IMR-90 (cell line): Measurements from ENCODE around the gene ZNF407. TPM values are rescaled to one million over a fixed set of nuclear protein-coding genes. Genes with fewer than 3 reads are reported as not detected.

Experiments
- ATAC-seq: fragments of 200-7000 bp; cut with Tn5 transposase; 2 replicates; pipeline ENCODE4 v1.9.1; 2020; ENCODE audit warnings: low read depth, mild to moderate bottlenecking, moderate library complexity
- BruUV-seq: library from RNA; stranded (reverse); fragments of 400-500 nt; replicated peaks from 2 replicates; lab custom pipeline; 2021; lab: Mats Ljungman, UMichigan
- CTCF ChIA-PET: fragments of 300-600 bp; formaldehyde crosslinking; extraction: SDS; loops from one replicate; lab custom pipeline; 2021; ENCODE audit warnings: antibody characterized with exemption; lab: Yijun Ruan, JAX
- POLR2A ChIA-PET: fragments of 300-600 bp; sonication (Branson Sonifier 250); formaldehyde crosslinking; loops from one replicate; lab custom pipeline; 2022; ENCODE audit warnings: antibody characterized with exemption; ENCODE audit not compliant: unreplicated experiment; lab: Charles Lee
- DNase-seq: peaks from one replicate; pipeline ENCODE4 v3.0.0; 2013
- H2AFZ ChIP-seq: replicated peaks from 2 replicates; pipeline ENCODE3; 2013; ENCODE audit warnings: low read length, mild to moderate bottlenecking; ENCODE audit not compliant: poor library complexity
- H2AK5ac ChIP-seq: 2 replicates; pipeline ENCODE4 v1.6.1; 2013; ENCODE audit warnings: low read depth, low read length, inconsistent platforms
- H2AK9ac ChIP-seq: replicated peaks from 2 replicates; pipeline ENCODE3; 2013; ENCODE audit warnings: mild to moderate bottlenecking, low read depth, low read length, moderate library complexity; ENCODE audit not compliant: poor library complexity
- H2BK120ac ChIP-seq: 2 replicates; pipeline ENCODE4 v1.6.1; 2013; ENCODE audit warnings: low read depth, low read length, inconsistent platforms
- H2BK15ac ChIP-seq: 3 replicates; pipeline ENCODE4 v1.6.1; 2013; ENCODE audit warnings: low read depth, low read length, inconsistent platforms
- H2BK20ac ChIP-seq: 2 replicates; pipeline ENCODE4 v1.6.1; 2013; ENCODE audit warnings: low read depth, mild to moderate bottlenecking, inconsistent platforms, low read length, moderate library complexity
- H2BK5ac ChIP-seq: 2 replicates; pipeline ENCODE4 v1.6.1; 2013; ENCODE audit warnings: mild to moderate bottlenecking, low read depth, low read length, inconsistent platforms; ENCODE audit not compliant: poor library complexity, severe bottlenecking
- H3K14ac ChIP-seq: replicated peaks from 2 replicates; pipeline ENCODE4 v1.6.1; 2013; ENCODE audit warnings: low read depth, low read length, inconsistent platforms
- H3K18ac ChIP-seq: 2 replicates; pipeline ENCODE4 v1.6.1; 2013; ENCODE audit warnings: low read depth, low read length, control low read depth
- H3K23ac ChIP-seq: 2 replicates; pipeline ENCODE4 v1.6.1; 2013; ENCODE audit warnings: low read depth, low read length, inconsistent platforms
- H3K27ac ChIP-seq: 2 replicates; pipeline ENCODE4 v1.5.1; 2013; ENCODE audit warnings: mild to moderate bottlenecking, control low read depth, low read length; ENCODE audit not compliant: insufficient read depth
- H3K27me3 ChIP-seq: 2 replicates; pipeline ENCODE4 v1.6.1; 2013; ENCODE audit warnings: low read length; ENCODE audit not compliant: control insufficient read depth, insufficient read depth
- H3K36me3 ChIP-seq: 2 replicates; pipeline ENCODE4 v1.6.1; 2013; ENCODE audit warnings: low read length, mixed read lengths; ENCODE audit not compliant: control insufficient read depth, insufficient read depth
- H3K4ac ChIP-seq: 2 replicates; pipeline ENCODE4 v1.6.1; 2013; ENCODE audit warnings: low read depth, low read length, inconsistent platforms
- H3K4me1 ChIP-seq: 2 replicates; pipeline ENCODE4 v1.6.1; 2013; ENCODE audit warnings: low read length, mixed read lengths; ENCODE audit not compliant: control insufficient read depth, insufficient read depth
- H3K4me2 ChIP-seq: 2 replicates; pipeline ENCODE4 v1.6.1; 2013; ENCODE audit warnings: low read depth, mild to moderate bottlenecking, control low read depth, low read length, moderate library complexity
- H3K4me3 ChIP-seq: 2 replicates; pipeline ENCODE4 v1.5.1; 2013; ENCODE audit warnings: low read depth, mild to moderate bottlenecking, control low read depth, low read length, moderate library complexity; ENCODE audit not compliant: insufficient read depth
- H3K56ac ChIP-seq: 2 replicates; pipeline ENCODE4 v1.6.1; 2013; ENCODE audit warnings: low read length, inconsistent platforms; ENCODE audit not compliant: insufficient read depth; ENCODE audit errors: extremely low read depth
- H3K79me1 ChIP-seq, 2 experiments: 2 replicates each; pipeline ENCODE4 v1.6.1; 2013; ENCODE audit warnings: low read length in 2 of 2, inconsistent platforms in 1 of 2, low read depth in 1 of 2
- H3K9ac ChIP-seq: 2 replicates; pipeline ENCODE4 v1.6.1; 2013; ENCODE audit warnings: low read depth, low read length, control low read depth
- H3K9me1 ChIP-seq: 2 replicates; pipeline ENCODE4 v1.6.1; 2013; ENCODE audit warnings: low read length, inconsistent platforms; ENCODE audit not compliant: insufficient read depth
- H3K9me3 ChIP-seq: 2 replicates; pipeline ENCODE4 v1.6.1; 2013; ENCODE audit warnings: low read length; ENCODE audit not compliant: control insufficient read depth, insufficient read depth
- H4K20me1 ChIP-seq: 2 replicates; pipeline ENCODE4 v1.6.1; 2013; ENCODE audit warnings: low read length, inconsistent platforms; ENCODE audit not compliant: insufficient read depth
- H4K5ac ChIP-seq: 2 replicates; pipeline ENCODE4 v1.6.1; 2013; ENCODE audit warnings: mild to moderate bottlenecking, low read depth, low read length, control low read depth
- H4K8ac ChIP-seq, 2 experiments: 2 replicates each; pipeline ENCODE4 v1.6.1; 2013; ENCODE audit warnings: low read depth in 2 of 2, low read length in 2 of 2, control low read depth in 1 of 2, inconsistent platforms in 1 of 2
- H4K91ac ChIP-seq: 2 replicates; pipeline ENCODE4 v1.6.1; 2013; ENCODE audit warnings: low read depth, low read length, inconsistent platforms; ENCODE audit not compliant: insufficient read depth
- BHLHE40 ChIP-seq: fragments of 150-350 bp; IDR thresholded peaks from 2 replicates; pipeline ENCODE4 v1.6.1; 2016; ENCODE audit warnings: mild to moderate bottlenecking, low read depth, low read length
- CEBPB ChIP-seq: IDR thresholded peaks from 2 replicates; pipeline ENCODE4 v1.6.1; 2012; ENCODE audit warnings: low read depth, low read length, improper control_type of control experiment
- CHD1 ChIP-seq: IDR thresholded peaks from 2 replicates; pipeline ENCODE4 v1.6.1; 2012; ENCODE audit warnings: low read depth, low read length, improper control_type of control experiment
- FOS ChIP-seq: fragments of 150-350 bp; IDR thresholded peaks from 2 replicates; pipeline ENCODE4 v1.6.1; 2016; ENCODE audit warnings: low read depth, low read length
- MAFK ChIP-seq: IDR thresholded peaks from 2 replicates; pipeline ENCODE4 v1.6.1; 2012; ENCODE audit warnings: low read depth, low read length, improper control_type of control experiment
- MAZ ChIP-seq: IDR thresholded peaks from 2 replicates; pipeline ENCODE4 v1.6.1; 2012; ENCODE audit warnings: low read depth, mild to moderate bottlenecking, low read length, improper control_type of control experiment, moderate library complexity, borderline replicate concordance
- MXI1 ChIP-seq: IDR thresholded peaks from 2 replicates; pipeline ENCODE4 v1.6.1; 2012; ENCODE audit warnings: low read depth, mild to moderate bottlenecking, low read length, moderate library complexity, borderline replicate concordance
- NFE2L2 ChIP-seq: fragments of 150-350 bp; IDR thresholded peaks from 2 replicates; pipeline ENCODE4 v1.6.1; 2016; ENCODE audit warnings: low read depth, mild to moderate bottlenecking, low read length
- POLR2A ChIP-seq: IDR thresholded peaks from 2 replicates; pipeline ENCODE4 v1.6.1; 2012; ENCODE audit warnings: mild to moderate bottlenecking, low read depth, low read length
- RAD21 ChIP-seq: IDR thresholded peaks from 2 replicates; pipeline ENCODE4 v1.6.1; 2012; ENCODE audit warnings: low read length, improper control_type of control experiment
- RCOR1 ChIP-seq: IDR thresholded peaks from 2 replicates; pipeline ENCODE4 v1.6.1; 2012; ENCODE audit warnings: mild to moderate bottlenecking, low read length, improper control_type of control experiment; ENCODE audit not compliant: insufficient replicate concordance
- RFX5 ChIP-seq: IDR thresholded peaks from 2 replicates; pipeline ENCODE4 v1.8.0; 2012; ENCODE audit warnings: low read depth, mild to moderate bottlenecking, low read length, moderate library complexity
- SMC3 ChIP-seq: fragments of 150-350 bp; IDR thresholded peaks from 2 replicates; pipeline ENCODE4 v1.6.1; 2016; ENCODE audit warnings: low read depth, mild to moderate bottlenecking, antibody characterized with exemption, low read length, moderate library complexity
- dilution Hi-C: fragments of 300-500 bp; cut with HindIII; formaldehyde crosslinking; loops from one replicate; pipeline ENCODE4 v1.14.3; 2018; ENCODE audit warnings: low sequenced_read_pairs; ENCODE audit not compliant: unreplicated experiment
- in situ Hi-C: fragments of 300-500 bp; cut with MboI; formaldehyde crosslinking; loops from 3 replicates; pipeline ENCODE4 v1.14.3; 2019; ENCODE audit warnings: low sequenced_read_pairs, inconsistent platforms, mixed read lengths
- intact Hi-C: fragments of 100-400 bp; cut with micrococcal nuclease; formaldehyde crosslinking; loops from 2 replicates; pipeline ENCODE4 v1.10.0; 2022
- polyA plus RNA-seq, 3 experiments: library from polyadenylated mRNA; depleted of rRNA; stranded (reverse); fragments of >200 nt; gene quantifications; 2 replicates each; pipeline ENCODE4 v1.2.3, GENCODE V29; 2012; ENCODE audit warnings: low replicate concordance in 1 of 3
- total RNA-seq: library from RNA; depleted of rRNA; stranded (reverse); fragments of >200 nt; gene quantifications from 2 replicates; pipeline ENCODE4 v1.2.3, GENCODE V29; 2012
- TF ChIP-seq, protein P1 (sequence below): fragments of 150-350 bp; IDR thresholded peaks from 2 replicates; pipeline ENCODE4 v1.6.1; 2016; ENCODE audit warnings: low read depth, mild to moderate bottlenecking, low read length, moderate library complexity, borderline replicate concordance
- TF ChIP-seq, protein P2 (sequence below): conservative IDR thresholded peaks from 2 replicates; pipeline ENCODE4 v1.5.1; 2012; ENCODE audit warnings: mild to moderate bottlenecking, low read depth, low read length, improper control_type of control experiment
- TF ChIP-seq, protein P3 (sequence below): fragments of 150-350 bp; IDR thresholded peaks from 2 replicates; pipeline ENCODE4 v1.6.1; 2017; ENCODE audit warnings: mild to moderate bottlenecking, antibody characterized with exemption, low read length, low read depth

Gene ZNF407
- total and polyA plus RNA-seq, 2 of the 4 experiments (the other 2 are of a cell fraction) = 3.1 to 20.1 TPM

DNA sequence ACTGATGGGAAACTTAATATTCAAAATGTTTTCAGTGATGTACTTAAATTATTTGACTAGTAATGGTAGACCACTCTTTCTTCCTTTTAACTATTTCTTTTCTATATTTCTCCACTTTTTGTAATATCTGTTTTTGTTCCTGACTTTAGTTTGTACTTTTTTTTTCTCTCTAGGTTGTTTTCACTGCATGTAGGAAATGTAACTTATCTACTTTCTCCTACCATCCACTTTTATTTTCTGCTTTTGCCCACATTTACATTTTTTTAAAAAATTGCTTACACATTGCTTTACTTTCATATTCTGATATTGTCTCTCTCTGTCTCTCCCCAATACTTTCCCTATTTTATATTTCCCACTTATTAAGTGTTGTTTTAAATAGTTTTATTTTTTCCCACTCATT, 47.0 kb downstream of the ZNF407 start:
- Histone ChIP-seq H3K79me1 (peaks cover 0 to 5% of the 10 kb centered on the region in 2 experiments; a peak in 1 of 4 replicates), H3K4me1 (peaks cover 5% of the 10 kb centered on the region; the same call in 1 of the 2 replicates), H2BK5ac (no peak overlapping the region), H2BK15ac (no peak overlapping the region), H3K9me1 (no peaks in the 10 kb centered on the region; the same call in 1 of the 2 replicates), H3K9me3 (no peaks in the 10 kb centered on the region), H3K56ac (no peak overlapping the region), H4K20me1 (no peaks in the 10 kb centered on the region), H2AFZ (no peak overlapping the region), H2AK9ac (no peak overlapping the region), H3K27ac (no peak overlapping the region), H3K36me3 (0 out of 2 replicates have a peak, but pooled peaks cover 2% of the 10 kb centered on the region), H2BK120ac (no peak overlapping the region), H3K18ac (no peak overlapping the region), H3K9ac (no peak overlapping the region), H2AK5ac (no peak overlapping the region), H3K4me2 (no peak overlapping the region), H3K14ac (no peak overlapping the region), H3K4me3 (no peak overlapping the region), H3K4ac (no peak overlapping the region), H3K23ac (no peak overlapping the region), H4K91ac (no peak overlapping the region), H4K5ac (no peak overlapping the region), H4K8ac (no peak overlapping the region), H2BK20ac (no peak overlapping the region), H3K27me3 (no peaks in the 10 kb centered on the region)
- DNase-seq = no peak
- dilution Hi-C loops = no loop called here
- ATAC-seq = no peak
- POLR2A ChIA-PET = no interaction called here
- intact Hi-C loops = no loop called here
- CTCF ChIA-PET = interaction anchor here (0.6 kb wide), 1 partner anchor 606 kb away, joined by 3 read pairs; no protein-coding TSS in a partner anchor
- BruUV-seq = no TSS peak
- in situ Hi-C loops = loop anchor here (5.0 to 10.0 kb wide), 2 partner anchors 838 to 1710 kb away; no protein-coding TSS in a partner anchor
- TF ChIP-seq, protein P1, sequence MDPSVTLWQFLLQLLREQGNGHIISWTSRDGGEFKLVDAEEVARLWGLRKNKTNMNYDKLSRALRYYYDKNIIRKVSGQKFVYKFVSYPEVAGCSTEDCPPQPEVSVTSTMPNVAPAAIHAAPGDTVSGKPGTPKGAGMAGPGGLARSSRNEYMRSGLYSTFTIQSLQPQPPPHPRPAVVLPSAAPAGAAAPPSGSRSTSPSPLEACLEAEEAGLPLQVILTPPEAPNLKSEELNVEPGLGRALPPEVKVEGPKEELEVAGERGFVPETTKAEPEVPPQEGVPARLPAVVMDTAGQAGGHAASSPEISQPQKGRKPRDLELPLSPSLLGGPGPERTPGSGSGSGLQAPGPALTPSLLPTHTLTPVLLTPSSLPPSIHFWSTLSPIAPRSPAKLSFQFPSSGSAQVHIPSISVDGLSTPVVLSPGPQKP = no peak
- TF ChIP-seq NFE2L2 = no peak
- no peak for TF ChIP-seq MAFK
- no peak for TF ChIP-seq CHD1
- TF ChIP-seq, protein P2, sequence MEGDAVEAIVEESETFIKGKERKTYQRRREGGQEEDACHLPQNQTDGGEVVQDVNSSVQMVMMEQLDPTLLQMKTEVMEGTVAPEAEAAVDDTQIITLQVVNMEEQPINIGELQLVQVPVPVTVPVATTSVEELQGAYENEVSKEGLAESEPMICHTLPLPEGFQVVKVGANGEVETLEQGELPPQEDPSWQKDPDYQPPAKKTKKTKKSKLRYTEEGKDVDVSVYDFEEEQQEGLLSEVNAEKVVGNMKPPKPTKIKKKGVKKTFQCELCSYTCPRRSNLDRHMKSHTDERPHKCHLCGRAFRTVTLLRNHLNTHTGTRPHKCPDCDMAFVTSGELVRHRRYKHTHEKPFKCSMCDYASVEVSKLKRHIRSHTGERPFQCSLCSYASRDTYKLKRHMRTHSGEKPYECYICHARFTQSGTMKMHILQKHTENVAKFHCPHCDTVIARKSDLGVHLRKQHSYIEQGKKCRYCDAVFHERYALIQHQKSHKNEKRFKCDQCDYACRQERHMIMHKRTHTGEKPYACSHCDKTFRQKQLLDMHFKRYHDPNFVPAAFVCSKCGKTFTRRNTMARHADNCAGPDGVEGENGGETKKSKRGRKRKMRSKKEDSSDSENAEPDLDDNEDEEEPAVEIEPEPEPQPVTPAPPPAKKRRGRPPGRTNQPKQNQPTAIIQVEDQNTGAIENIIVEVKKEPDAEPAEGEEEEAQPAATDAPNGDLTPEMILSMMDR = no peak
- no peak for TF ChIP-seq FOS
- TF ChIP-seq MAZ = no peak
- no peak for TF ChIP-seq BHLHE40
- no peak for TF ChIP-seq MXI1
- TF ChIP-seq RFX5 = no peak
- no peak for TF ChIP-seq RAD21
- no peak for TF ChIP-seq SMC3
- no peak for TF ChIP-seq POLR2A
- TF ChIP-seq RCOR1 = no peak
- no peak for TF ChIP-seq CEBPB
- TF ChIP-seq, protein P3, sequence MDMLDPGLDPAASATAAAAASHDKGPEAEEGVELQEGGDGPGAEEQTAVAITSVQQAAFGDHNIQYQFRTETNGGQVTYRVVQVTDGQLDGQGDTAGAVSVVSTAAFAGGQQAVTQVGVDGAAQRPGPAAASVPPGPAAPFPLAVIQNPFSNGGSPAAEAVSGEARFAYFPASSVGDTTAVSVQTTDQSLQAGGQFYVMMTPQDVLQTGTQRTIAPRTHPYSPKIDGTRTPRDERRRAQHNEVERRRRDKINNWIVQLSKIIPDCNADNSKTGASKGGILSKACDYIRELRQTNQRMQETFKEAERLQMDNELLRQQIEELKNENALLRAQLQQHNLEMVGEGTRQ = no peak
